IPS DF 4.7 (cell line): ENCODE data around the gene SFMBT1.

Experiments
- DNase-seq: peaks from one replicate; pipeline ENCODE4 v3.0.0-alpha.2; 2013; ENCODE audit warnings: low spot score; ENCODE audit errors: extremely low read depth

The SFMBT1 gene

DNA sequence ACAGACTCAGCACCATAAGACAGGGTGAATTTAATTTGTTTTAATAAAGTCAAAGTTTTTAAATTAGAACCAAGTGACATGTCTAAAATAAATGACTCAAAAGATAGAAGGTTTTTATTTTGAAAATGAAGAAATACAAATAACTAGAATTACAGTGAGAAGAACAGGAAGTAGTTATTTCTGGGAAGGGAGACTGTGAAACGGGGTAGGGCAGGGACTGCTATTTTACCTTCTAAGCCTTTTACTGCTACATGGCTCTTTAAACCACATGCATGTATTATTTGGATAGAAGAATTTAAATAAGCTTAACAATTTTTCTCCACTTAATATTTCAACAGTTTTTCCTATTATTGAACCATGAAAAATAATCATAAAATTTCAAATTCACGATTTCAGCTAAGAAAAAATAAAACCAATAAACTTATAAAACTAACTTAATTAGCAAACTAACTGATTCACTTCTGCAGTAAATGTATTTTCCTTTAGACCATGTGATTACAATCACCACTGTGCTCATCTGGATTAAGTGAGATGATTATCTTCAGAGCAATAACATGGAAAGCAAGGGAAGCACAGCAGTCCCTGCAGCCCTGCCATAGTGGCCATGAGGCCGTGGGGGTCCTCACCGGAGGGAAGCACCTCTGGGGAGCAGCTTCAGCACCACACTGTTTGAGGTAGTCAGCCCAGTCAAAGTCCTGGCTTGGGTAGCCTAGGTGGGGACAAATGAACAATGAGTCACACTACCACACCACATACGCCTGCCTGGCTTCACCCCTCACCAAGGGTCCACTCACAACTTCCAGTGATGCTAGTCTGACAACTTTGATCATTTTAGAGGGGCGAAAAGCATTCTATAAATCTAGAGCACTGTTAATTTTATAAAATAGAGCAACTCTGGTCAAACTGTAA, 120.2 kb downstream of the SFMBT1 start:
- DNase-seq = no peak

DNA sequence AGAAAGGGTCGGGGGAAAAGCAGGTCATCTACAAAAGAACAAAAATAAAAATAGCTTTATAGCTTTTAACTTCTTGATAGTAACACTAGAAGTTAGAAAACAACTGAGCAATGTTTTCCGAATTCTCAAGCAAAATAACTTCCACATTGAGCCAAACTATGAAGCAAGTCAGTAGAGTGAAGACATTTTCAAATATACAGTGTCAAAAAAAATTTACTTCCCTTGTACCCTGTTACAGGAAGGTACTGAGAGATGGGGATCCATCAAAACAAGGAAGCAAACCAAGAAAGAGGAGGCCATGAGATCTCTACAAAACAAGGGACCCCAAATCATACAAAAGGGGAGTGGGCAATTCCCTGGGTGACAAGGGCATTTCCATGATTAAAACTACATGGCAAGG, 121.9 kb downstream of the SFMBT1 start:
- no peak for DNase-seq

DNA sequence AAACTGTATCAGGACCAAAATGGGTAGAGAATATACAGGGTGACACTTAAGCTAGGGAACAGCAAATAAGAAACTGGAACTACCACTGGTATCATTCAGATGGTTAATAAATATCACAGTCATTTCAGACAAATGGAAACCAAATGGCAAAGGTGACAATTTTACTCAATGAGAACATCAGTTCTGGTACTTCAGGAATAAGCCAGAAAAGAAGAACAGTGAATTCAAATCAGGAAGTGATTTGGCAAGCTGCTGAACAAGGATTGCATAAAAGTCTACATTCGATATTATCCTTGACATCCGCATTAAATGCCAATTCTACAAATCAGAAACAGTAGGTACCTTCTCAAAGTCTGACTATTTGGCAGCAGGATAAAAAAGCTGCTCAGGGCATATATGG, 125.0 kb downstream of the SFMBT1 start:
- no peak for DNase-seq

DNA sequence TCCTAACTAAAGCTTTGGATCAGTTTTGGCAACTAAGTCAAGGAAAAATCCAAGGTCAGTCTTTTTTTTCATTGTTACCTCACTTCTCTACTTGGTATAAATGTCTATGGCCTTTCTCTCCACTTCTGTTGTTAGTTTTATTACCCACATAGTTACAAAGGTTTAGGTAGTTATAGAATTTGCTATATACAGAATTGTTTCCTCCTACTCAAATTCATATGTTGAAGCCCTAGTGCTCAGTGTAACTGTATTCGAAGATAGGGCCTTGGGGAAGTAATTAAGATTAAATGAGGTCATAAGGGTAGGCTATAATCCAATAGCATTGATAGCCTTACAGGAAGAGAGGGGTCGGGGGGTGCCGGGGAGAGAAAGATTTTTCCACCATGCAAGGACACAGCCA, 128.8 kb downstream of the SFMBT1 start:
- no peak for DNase-seq

DNA sequence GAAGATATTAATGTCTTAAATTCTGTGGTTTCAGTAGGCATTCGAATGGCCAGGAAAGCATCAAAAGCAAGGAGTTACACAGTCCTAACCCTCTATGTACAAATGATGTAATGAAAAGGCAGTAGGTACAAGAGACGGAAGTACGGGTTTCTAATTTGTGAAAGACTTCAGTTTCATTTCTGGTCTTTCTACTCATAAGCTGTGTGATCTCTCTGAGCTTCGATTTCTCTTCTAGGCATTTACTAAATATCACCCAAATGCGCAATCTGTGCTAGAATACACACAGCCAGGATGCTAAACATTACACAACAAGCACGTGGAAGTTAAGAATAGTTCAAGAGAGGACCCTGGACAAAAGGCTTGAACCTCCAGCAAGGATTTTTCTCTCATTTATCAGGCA, 130.6 kb downstream of the SFMBT1 start:
- DNase-seq = no peak

DNA sequence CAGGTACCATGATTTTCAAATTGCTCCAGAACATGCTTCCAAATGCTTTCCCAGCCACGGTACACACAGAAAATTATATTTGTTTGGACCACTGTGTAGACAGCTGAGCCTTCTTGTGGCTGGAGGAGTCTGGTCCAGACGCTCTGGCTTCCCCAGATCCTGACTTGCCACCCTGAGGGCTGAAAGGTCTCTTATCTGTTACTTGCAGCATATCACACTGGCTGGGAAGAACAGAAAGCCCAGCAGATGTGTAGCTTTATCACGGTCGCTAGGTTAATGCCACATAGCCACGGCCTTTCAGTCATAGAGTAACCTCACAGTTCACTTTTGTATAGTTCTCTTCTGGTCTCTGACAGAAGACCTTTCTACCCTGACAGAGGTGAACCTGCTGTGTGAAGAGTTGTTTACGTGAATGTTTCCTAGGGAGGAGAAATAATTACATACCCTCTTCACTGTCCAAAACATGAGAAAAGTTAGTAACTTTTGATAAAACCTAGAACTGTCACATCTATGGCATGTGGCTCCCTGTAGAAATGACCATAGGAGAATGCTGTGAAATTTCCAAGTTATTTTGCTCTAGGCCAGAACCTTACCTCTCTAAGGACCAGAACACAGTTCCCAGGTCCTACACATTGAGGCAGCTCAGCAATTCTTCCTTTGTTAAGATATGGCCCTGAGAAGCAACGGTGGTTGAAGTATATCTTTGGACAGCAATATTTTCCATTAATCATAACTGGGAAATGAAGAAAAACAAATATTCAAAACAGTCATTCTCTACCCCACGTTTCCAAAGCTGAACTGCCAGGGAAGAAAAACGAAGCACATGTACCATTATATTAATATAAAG, 132.8 kb downstream of the SFMBT1 start:
- DNase-seq = no peak

DNA sequence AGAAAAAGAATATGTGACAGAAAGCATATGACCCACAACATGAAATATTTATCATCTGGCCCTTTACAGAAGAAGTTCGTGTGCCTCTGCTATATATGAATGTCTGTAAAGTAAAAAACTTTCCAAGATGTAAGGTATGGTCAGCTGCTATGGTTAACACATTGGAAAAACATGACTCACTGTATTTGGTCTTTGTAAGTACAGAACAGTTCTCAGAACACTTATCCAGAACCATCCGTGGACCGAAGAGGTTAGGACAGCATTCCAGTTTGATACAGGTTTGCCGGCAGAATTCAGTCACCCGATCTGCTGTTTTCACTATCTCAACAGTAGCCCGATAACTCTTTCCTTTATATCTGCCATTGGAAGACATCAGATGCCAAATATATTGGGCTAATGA, 135.1 kb downstream of the SFMBT1 start:
- no peak for DNase-seq

DNA sequence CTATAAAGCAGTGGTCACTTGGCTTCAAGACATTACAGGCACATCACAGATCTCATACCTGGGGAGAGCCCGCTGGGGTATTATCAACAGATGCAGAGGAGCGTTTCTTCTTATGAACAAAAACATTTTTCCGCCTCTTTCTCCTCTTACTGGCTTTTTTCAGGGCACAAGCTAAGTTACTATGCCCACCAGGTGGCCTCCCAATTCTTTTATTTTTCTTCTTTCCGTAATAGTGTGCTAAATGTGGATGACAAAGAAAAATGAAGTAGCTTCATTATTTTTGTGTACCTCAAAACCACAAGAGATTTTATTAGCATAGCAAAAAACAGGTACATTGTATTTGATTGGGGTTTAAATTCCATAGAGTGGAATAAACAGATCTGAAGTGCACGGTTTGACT, 138.4 kb downstream of the SFMBT1 start:
- no peak for DNase-seq

DNA sequence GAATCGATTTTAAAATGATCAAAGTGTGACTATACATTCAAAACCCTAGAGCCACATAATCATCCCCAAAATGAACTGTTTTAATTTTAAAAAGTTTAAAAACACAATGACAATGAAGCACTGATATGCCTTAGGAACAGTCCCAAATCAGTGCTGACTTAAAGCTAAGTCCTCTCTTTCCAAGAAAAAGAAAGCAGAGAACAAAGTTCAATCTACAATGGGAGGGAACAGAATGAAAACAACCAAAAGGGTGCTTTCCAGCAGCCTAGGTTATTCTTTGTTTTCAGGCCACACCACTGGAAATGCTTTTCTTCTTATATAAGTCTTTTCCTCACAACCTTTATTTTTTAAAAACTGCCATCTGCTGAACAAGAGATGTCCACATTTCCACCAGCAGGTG, 141.3 kb downstream of the SFMBT1 start:
- DNase-seq = no peak

DNA sequence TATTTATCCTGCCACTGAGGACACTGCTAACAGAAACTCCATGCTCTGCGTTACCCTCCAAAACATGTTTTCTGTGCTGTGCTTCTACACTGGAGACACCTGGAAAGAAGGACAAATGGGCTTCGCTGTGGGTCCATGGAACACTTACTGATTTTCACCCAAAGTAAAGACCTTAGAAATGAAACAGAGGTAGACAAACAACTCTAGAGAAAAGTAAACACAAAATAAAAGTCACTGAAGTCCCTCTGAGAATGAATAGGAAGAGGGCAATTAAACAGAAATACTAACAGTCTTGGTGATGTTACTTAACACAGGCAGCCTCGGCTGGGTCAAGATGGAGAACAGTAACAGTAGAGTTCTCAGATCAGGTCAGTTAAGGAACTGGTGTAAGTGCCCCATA, 141.9 kb downstream of the SFMBT1 start:
- DNase-seq = no peak

DNA sequence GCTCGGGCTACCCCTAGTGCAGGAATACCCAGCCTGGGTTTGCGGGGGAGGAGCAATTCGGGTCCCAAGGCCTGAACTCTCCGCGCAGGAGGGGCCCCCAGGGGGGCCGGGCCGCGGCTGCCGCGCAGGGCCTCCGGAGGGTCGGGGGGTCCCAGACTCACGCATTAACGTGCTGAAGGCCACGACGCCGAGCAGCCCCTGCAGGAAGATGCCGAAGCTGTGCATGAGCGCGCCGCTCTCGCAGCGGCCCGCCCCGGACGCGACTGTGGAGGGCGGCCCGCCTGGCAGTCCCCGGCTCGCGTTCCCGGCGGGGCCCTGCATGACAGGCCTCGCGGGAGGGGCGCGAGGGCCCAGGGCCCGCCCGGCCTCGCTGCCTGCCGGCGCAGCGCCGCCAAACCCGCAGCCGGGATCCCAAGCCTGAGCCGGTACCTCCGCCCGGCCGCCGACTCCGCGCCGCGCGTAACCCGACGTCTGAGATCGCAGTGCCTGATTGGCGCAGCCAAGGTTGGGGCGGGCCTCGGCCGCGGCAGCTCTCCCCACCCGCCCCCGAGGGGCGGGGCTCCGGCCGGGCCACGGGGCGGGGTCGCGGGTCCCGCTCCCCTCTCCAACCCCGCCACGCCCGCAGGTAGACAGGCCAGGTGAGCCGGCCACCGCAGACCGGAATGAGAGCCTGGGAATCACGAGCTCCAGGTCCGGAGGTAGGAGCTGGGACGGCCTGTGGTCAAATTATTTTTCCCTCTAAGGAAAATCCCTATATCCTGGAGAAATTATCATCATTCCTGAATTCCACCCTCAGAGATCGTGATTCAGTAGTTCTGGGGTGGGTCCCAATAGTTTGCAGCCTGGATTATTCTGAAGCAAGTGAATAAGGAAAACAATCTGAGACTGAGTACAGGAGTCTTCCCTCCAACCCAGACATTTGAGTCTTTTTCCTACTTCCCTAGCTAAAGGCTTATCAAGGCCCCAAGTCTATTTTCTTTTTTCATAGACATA, 148.4 kb downstream of the SFMBT1 start, which contains the start of gene STIMATE:
STIMATE (minus strand) TSS at position 419 of the 993 bp plus-strand sequence; CDS start at position 321, 98 bp downstream.
- DNase-seq = peak; percentile 51

DNA sequence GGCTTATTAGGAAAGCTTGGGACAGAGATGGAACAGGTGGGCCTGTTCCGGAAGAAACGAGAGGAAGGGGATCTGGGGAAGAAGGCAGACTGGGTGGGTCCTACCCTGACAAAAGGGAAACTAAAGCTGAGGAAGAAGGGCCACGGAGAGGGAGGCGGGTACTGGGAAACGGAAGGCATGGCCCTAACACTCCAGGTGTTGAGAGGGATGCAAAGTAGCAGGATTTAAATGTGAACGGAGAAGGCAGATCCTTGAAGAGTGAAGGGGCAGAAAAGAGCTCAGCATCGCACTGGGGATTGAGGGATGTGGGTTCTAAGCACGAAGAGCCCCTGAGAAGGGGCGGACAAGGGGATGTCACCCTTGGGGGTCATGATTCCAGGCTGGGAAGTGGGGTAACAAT, 149.3 kb downstream of the SFMBT1 start:
- DNase-seq = no peak

DNA sequence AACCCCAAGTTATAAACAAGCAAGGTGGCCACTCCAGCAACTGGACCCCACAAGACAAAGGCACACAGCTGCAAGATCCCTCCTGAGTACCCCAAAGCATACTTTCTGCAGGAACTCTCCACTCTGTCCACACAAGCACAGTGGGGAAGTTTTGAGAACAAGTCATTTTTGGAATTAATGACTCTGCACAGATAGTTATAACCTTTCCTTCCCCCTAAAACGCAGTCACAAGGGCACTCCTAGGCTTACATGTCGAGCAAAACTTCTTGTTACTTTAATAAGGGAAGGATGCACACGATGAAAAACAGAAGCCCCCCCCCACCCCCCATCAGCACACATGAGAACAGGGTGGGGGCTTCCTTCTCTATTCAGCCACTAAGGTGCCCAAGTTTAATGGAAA, 149.7 kb downstream of the SFMBT1 start:
- no peak for DNase-seq

DNA sequence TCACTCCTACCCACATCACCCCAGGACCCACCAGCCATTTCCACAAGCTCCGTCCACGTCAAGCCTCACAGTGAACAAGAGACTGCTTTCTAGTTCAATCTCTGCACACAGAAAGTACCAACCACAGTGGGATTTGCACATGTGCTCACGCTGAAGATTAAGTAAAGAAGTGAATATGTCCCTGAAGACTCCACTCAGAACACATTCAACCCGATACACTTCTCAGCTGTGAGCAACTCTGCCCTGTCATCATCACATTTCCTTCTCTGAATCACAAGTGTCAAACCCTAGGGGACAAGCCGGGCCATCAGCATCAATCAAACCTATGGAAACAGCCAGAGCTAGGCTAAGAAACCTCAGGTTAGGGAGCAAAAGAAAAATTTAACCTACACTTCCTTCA, 150.5 kb downstream of the SFMBT1 start:
- no peak for DNase-seq

DNA sequence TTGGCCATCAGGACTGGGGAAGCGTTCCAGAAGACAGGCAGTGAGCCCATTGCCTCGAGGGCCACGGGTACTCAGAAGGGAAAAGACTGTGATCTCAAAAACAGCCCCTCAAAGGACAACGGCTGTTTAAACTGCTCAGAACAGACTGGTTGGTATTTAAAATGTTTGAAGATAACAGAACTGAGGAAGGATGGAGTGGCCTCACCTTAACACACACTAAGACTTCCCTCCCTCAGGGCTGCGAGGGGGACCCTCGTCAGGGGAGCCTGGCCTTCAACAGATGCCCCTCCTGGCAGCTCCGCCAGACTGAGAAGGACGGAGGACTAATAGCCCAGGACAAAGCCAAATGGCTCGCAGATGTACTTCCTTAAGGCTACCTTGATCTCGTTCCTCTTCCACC, 151.1 kb downstream of the SFMBT1 start:
- no peak for DNase-seq

DNA sequence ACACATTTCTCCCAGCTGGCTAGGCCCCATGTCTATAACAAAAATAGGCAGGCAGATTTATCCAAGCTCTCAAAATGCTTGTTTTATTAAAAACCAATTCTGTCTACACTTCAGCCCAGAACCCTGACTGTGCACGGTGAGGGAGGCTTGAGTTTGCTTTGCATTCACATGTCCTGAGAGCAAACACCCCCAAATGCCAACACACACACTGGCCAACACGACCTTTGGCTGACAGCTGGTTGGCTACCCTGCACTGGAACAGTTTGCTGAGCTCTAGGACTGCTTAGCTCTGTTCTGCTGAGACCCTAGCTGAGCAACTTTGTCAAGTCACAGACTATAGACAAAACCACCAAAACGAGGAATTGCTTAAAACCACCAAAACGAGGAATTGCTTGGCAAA, 152.2 kb downstream of the SFMBT1 start:
- no peak for DNase-seq

DNA sequence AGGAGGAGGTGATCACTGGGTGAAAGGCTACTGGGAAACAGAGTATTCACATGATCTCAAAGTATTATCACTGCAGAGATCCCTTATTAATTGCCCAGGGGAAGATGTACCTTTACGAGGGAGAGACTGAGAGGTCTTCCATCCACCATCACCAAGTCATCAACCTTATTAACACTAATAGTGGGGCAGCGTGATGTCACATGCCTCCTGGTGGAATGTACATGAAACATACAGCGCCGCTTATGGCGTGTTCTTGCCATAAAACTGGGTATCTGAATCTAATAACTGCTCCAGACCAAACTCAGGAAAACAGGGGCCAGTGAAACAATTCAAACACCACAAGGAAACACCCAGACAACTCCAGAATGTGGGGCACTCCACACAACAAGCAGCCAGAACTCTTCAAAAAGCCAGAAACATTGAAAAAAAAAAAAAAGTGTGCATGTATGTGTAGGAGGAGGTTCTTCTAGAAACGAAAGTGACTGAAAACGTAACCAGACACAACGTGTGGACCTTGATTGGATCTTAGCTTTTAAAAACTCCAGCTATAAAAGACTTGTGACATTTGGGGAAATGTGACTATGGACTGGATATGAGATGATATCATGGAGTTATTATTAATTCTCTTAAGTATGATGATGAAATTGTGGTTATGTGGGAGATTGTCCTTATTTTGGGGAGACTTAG, 153.1 kb downstream of the SFMBT1 start:
- DNase-seq = no peak

DNA sequence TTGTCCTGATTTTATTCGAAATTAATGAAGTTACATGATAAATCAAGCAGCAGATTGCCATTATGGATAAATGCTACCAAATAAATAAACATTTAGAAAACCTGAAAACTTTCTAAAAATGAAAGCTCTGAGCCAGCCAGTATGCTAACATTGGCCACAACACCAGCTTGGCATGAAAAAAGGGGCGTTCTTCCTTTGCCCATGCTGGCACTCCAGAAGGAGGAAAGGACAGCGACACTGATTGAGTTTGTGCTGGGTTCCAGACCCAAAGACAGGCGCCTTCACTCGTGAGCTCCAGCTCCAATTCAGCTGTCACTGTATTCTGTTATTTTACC, 153.6 kb downstream of the SFMBT1 start:
- DNase-seq = no peak

DNA sequence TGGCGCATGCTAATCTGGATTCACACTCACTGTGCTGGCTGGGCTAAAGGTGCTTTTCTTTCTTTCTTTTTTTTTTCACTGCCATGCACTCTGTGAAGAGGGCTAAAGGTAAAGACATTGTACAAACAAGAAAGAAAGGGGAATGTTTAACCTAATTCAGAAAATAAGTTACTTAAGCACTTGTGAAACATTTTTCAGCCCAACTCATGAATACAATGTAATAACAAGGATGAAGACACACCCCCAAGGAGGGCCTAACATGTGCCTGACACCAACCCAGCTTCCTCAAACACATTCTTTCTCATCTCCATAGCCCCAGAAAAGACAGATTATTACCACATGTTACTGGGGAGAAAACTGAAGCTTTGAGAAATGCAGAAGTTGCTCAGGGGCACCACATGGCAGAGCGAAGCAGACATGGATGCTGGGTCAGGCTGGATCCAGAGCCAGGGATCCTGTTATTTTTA, 154.2 kb downstream of the SFMBT1 start:
- no peak for DNase-seq

DNA sequence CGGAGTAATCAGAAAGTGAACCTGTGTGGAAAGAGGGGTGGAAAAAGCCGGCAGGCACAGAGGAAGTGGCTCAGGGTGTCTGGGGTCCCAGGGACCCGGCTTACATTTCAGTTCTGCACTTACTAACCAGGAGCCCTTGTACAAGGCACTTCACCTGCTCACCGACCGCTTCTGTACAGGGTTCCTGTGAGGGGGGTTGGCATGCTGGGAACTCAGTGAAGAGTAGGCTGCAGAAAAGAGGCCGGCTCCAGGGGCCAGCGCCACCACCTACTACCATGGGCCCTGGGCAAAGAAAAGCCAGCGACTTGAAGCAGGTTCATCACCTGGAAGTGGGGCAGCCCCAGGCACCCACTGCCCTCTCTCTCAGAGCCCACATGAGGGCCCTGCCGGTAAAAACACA, 154.7 kb downstream of the SFMBT1 start:
- no peak for DNase-seq

DNA sequence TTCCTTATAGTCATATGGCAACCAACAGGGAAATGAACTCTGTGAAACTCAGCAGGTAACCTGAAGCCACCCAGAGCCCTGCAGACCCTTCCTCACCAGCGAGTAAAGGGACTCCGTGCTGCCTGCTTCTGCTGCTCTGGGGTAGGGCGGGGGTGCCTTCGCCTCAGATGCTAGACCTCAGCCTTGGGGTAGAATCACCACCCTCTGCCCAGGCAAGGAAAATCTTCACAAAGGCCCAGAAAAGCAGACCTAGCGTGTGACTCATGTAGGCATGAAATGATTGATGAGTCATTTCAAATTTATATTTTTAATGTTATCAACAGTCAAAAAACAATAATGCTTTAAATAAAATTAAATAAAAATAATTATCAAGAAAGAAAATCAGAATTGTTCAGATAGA, 155.1 kb downstream of the SFMBT1 start:
- no peak for DNase-seq
